HepG2 (cell line): ENCODE measurements around the gene MUC13. TPM values are rescaled to one million over a fixed set of nuclear protein-coding genes. Genes with fewer than 3 reads are reported as not detected.

Experiments used
- ATAC-seq: fragments of 200-7000 bp; cut with Tn5 transposase; 3 replicates; pipeline ENCODE4 v1.9.1; 2020; ENCODE audit warnings: mild to moderate bottlenecking, moderate library complexity
- BruUV-seq: library from RNA; stranded (reverse); fragments of 400-500 nt; replicated peaks from 2 replicates; lab custom pipeline; 2021; lab: Mats Ljungman, UMichigan
- CTCF ChIA-PET: fragments of 300-600 bp; formaldehyde crosslinking; extraction: SDS; loops from one replicate; lab custom pipeline; 2021; ENCODE audit warnings: low total read pairs, inconsistent platforms, low intra/inter-chr PET ratio; lab: Yijun Ruan, JAX
- POLR2A ChIA-PET: fragments of 350-600 bp; sonication (Branson Sonifier 250); formaldehyde crosslinking; loops from one replicate; lab custom pipeline; 2020; ENCODE audit warnings: antibody characterized with exemption, inconsistent platforms; lab: Yijun Ruan, JAX
- DNase-seq: peaks from one replicate; pipeline ENCODE4 v3.0.0-alpha.2; 2015; ENCODE audit warnings: low spot score
- FAIRE-seq: peaks from 3 replicates; lab custom pipeline; 2011; peaks lifted over from hg19 to GRCh38; lab: Jason Lieb, UNC
- H2AFZ ChIP-seq: one replicate; pipeline ENCODE4 v1.6.1; 2011; ENCODE audit warnings: low read length, inconsistent platforms
- H3K27ac ChIP-seq: fragments of 300-600 bp; 3 replicates; pipeline ENCODE4 v1.8.0; 2011; ENCODE audit warnings: mixed run types, mild to moderate bottlenecking, mixed read lengths, low read length, inconsistent platforms; ENCODE audit not compliant: insufficient read depth; ENCODE audit errors: extremely low read length
- H3K27me3 ChIP-seq, 2 experiments: fragments of 200-600 bp in 1 of 2; 2 replicates in 1 of 2; 3 replicates in 1 of 2; pipeline versions ENCODE4 v1.6.0 to v1.8.0; 2011; ENCODE audit warnings: low read length in 2 of 2, mild to moderate bottlenecking in 2 of 2, moderate library complexity in 2 of 2, inconsistent platforms in 1 of 2; ENCODE audit not compliant: insufficient read depth in 2 of 2, control insufficient read depth in 1 of 2
- H3K36me3 ChIP-seq, 2 experiments: fragments of 200-600 bp in 1 of 2; replicated peaks in 1 of 2; 2 replicates in 1 of 2; 3 replicates in 1 of 2; pipeline versions ENCODE4 v1.5.1 to v1.8.0; 2011; ENCODE audit warnings: low read length in 2 of 2, inconsistent platforms in 1 of 2; ENCODE audit not compliant: insufficient read depth in 2 of 2, control insufficient read depth in 1 of 2
- H3K4me1 ChIP-seq: 2 replicates; pipeline ENCODE4 v1.5.1; 2012; ENCODE audit warnings: low read length, inconsistent platforms; ENCODE audit not compliant: insufficient read depth
- H3K4me2 ChIP-seq: 2 replicates; pipeline ENCODE4 v1.6.0; 2011; ENCODE audit warnings: low read depth, low read length, inconsistent platforms
- H3K4me3 ChIP-seq, 3 experiments: fragments of 200-600 bp in 1 of 3; sonication (generic), shearing (Covaris generic) in 1 of 3; replicated peaks in 1 of 3; 2 replicates each; pipeline ENCODE4 v1.5.1; 2011 to 2016; ENCODE audit warnings: low read length in 3 of 3, inconsistent platforms in 2 of 3, low read depth in 2 of 3, mild to moderate bottlenecking in 2 of 3, control low read depth in 1 of 3, mixed read lengths in 1 of 3; ENCODE audit not compliant: insufficient read depth in 1 of 3
- H3K79me2 ChIP-seq: one replicate; pipeline ENCODE4 v1.6.1; 2011; ENCODE audit warnings: low read length, inconsistent platforms; ENCODE audit not compliant: insufficient read depth
- H3K9ac ChIP-seq: 2 replicates; pipeline ENCODE4 v1.6.0; 2011; ENCODE audit warnings: mild to moderate bottlenecking, low read depth, low read length, inconsistent platforms; ENCODE audit not compliant: insufficient read depth
- H3K9me3 ChIP-seq: 2 replicates; pipeline ENCODE4 v1.5.1; 2012; ENCODE audit warnings: mild to moderate bottlenecking, low read length
- H4K20me1 ChIP-seq: 2 replicates; pipeline ENCODE4 v1.6.0; 2011; ENCODE audit warnings: inconsistent platforms, mild to moderate bottlenecking, low read length, moderate library complexity; ENCODE audit not compliant: insufficient read depth
- ARID2 ChIP-seq: sonication (generic); formaldehyde crosslinking; IDR thresholded peaks from 2 replicates; pipeline ENCODE4 v1.8.1; 2022; ENCODE audit warnings: mild to moderate bottlenecking, missing genetic modification reagents, borderline replicate concordance
- FIP1L1 ChIP-seq: fragments of 200-400 bp; formaldehyde crosslinking; IDR thresholded peaks from 2 replicates; pipeline ENCODE4 v1.6.1; 2018; ENCODE audit warnings: low read depth, mild to moderate bottlenecking, low read length, moderate library complexity, borderline replicate concordance; ENCODE audit not compliant: insufficient read depth
- HDAC6 ChIP-seq: fragments of 200-600 bp; sonication (generic); IDR thresholded peaks from 2 replicates; pipeline ENCODE4 v1.7.0; 2017; ENCODE audit warnings: mild to moderate bottlenecking, antibody characterized with exemption, low read length, low read depth
- IKZF1 ChIP-seq: fragments of 450-650 bp; IDR thresholded peaks from 2 replicates; pipeline ENCODE4 v1.7.1; 2016
- KAT8 ChIP-seq: IDR thresholded peaks from 2 replicates; pipeline ENCODE4 v1.6.1; 2016; ENCODE audit warnings: missing genetic modification reagents, missing compliant biosample characterization
- MXD3 ChIP-seq: IDR thresholded peaks from 2 replicates; pipeline ENCODE4 v1.6.1; 2016; ENCODE audit warnings: mild to moderate bottlenecking, missing biosample characterization, missing genetic modification reagents
- PAXIP1 ChIP-seq: sonication (generic); formaldehyde crosslinking; conservative IDR thresholded peaks from 2 replicates; pipeline ENCODE4 v1.4.0; 2020; ENCODE audit warnings: mild to moderate bottlenecking, missing genetic modification reagents, moderate library complexity
- SMAD1 ChIP-seq: sonication (generic); formaldehyde crosslinking; IDR thresholded peaks from 2 replicates; pipeline ENCODE4 v1.4.0; 2020; ENCODE audit warnings: missing genetic modification reagents, low read depth, mild to moderate bottlenecking, borderline replicate concordance
- THAP8 ChIP-seq: sonication (generic); formaldehyde crosslinking; IDR thresholded peaks from 2 replicates; pipeline ENCODE4 v1.5.1; 2020; ENCODE audit warnings: missing genetic modification reagents, mild to moderate bottlenecking, borderline replicate concordance
- XBP1 ChIP-seq: sonication (generic); formaldehyde crosslinking; IDR thresholded peaks from 2 replicates; pipeline ENCODE4 v1.5.0; 2020; ENCODE audit warnings: missing genetic modification reagents
- ZFX ChIP-seq: sonication (generic); formaldehyde crosslinking; IDR thresholded peaks from 2 replicates; pipeline ENCODE4 v1.4.0; 2020; ENCODE audit warnings: mild to moderate bottlenecking, low read depth, missing genetic modification reagents, moderate library complexity
- ZNF101 ChIP-seq: sonication (generic); formaldehyde crosslinking; IDR thresholded peaks from 2 replicates; pipeline ENCODE4 v1.4.0; 2020; ENCODE audit warnings: mild to moderate bottlenecking, low read depth, missing genetic modification reagents, borderline replicate concordance
- ZNF18 ChIP-seq: sonication (generic); formaldehyde crosslinking; IDR thresholded peaks from 2 replicates; pipeline ENCODE4 v1.8.0; 2022; ENCODE audit warnings: mild to moderate bottlenecking, missing genetic modification reagents; ENCODE audit not compliant: insufficient replicate concordance
- ZNF317 ChIP-seq: sonication (generic); formaldehyde crosslinking; IDR thresholded peaks from 2 replicates; pipeline ENCODE4 v1.5.0; 2020; ENCODE audit warnings: mild to moderate bottlenecking, missing genetic modification reagents
- ZNF530 ChIP-seq: sonication (generic); formaldehyde crosslinking; IDR thresholded peaks from 2 replicates; pipeline ENCODE4 v1.5.0; 2020; ENCODE audit warnings: low read depth, mild to moderate bottlenecking, missing genetic modification reagents
- ZNF562 ChIP-seq: sonication (generic); formaldehyde crosslinking; IDR thresholded peaks from 2 replicates; pipeline ENCODE4 v1.8.0; 2022; ENCODE audit warnings: missing genetic modification reagents, borderline replicate concordance
- ZSCAN22 ChIP-seq: sonication (generic); formaldehyde crosslinking; IDR thresholded peaks from 2 replicates; pipeline ENCODE4 v1.4.0; 2020; ENCODE audit warnings: mild to moderate bottlenecking, missing genetic modification reagents
- WGBS: methylation state at CpG from one replicate; pipeline ENCODE4 v1.1.6; 2017; ENCODE audit warnings: low lambda C conversion rate; 5-methylcytosine and 5-hydroxymethylcytosine counted together
- in situ Hi-C: cut with HindIII; loops from 2 replicates; pipeline ENCODE4 v1.10.0; 2017; ENCODE audit warnings: low pct_unique_long_range_greater_than_20kb; ENCODE audit not compliant: extremely low pct_ligation_motif_present
- intact Hi-C: fragments of 100-400 bp; cut with micrococcal nuclease; formaldehyde crosslinking; loops from one replicate; pipeline ENCODE4 v1.10.0; 2022; ENCODE audit not compliant: unreplicated experiment
- polyA plus RNA-seq, 8 experiments: library from polyadenylated mRNA; depleted of rRNA in 3 of 8; stranded (reverse) in 7 of 8; unstranded in 1 of 8; fragments of >200 nt; fragmentation: Illumina TruSeq in 4 of 8; extraction: Trizol in 4 of 8; gene quantifications; 2 replicates each; pipeline versions ENCODE4 v1.2.1 to v1.2.3, GENCODE V29; 2011 to 2016; ENCODE audit warnings: low read depth in 4 of 8, missing spikeins in 1 of 8, mixed read lengths in 1 of 8; ENCODE audit not compliant: insufficient read depth in 1 of 8
- total RNA-seq, 5 experiments: library from RNA; depleted of rRNA; stranded (reverse); fragments of >200 nt; fragmentation: Illumina TruSeq; extraction: Trizol; gene quantifications; 2 replicates each; pipeline ENCODE4 v1.2.3, GENCODE V29; 2016; ENCODE audit warnings: low read depth in 1 of 5

Gene MUC13
- total and polyA plus RNA-seq, 2 of the 13 experiments (the other 11 are each of a cell fraction or from before 2014, with no cell fraction given) = 0.04 to 1.2 TPM

- no peak for TF ChIP-seq ZNF18 (CRISPR knock-in tag)
- no peak for TF ChIP-seq ZNF101 (CRISPR knock-in tag)
- TF ChIP-seq MXD3 (CRISPR knock-in tag) = no peak
- TF ChIP-seq ZNF530 (CRISPR knock-in tag) = no peak
These were observed 17.6 kb downstream of the MUC13 start (continued) for GRCh38 chr3:124916837-124917409.

- WGBS = 80% methylated on average over 2 of the region's 3 CpGs
- ChIA-PET CTCF (no interaction called here), POLR2A (no interaction called here)
- ATAC-seq (no peak), FAIRE-seq (no peak), DNase-seq (no peak)
- H3K4me1 ChIP-seq = peaks cover 6% of the 10 kb centered on the region
- no peaks in the 10 kb centered on the region for H3K79me2 ChIP-seq
- H3K36me3 ChIP-seq = no peaks in the 10 kb centered on the region
- H3K4me2 ChIP-seq = no peak overlapping the region
- H3K4me3 ChIP-seq = no peak overlapping the region
- H4K20me1 ChIP-seq = no peaks in the 10 kb centered on the region
- in situ Hi-C loops (no loop called here), intact Hi-C loops (no loop called here)
- H3K9me3 ChIP-seq = no peaks in the 10 kb centered on the region
- peaks cover 0 to 7% of the 10 kb centered on the region in 2 experiments; a peak in 2 of 5 replicates for H3K27me3 ChIP-seq
- no TSS peak for BruUV-seq
- no peak overlapping the region for H3K27ac ChIP-seq
- H3K9ac ChIP-seq = no peak overlapping the region
- H2AFZ ChIP-seq = no peak overlapping the region
- no peak for TF ChIP-seq ZSCAN22 (CRISPR knock-in tag)
- no peak for TF ChIP-seq PAXIP1 (CRISPR knock-in tag)
- TF ChIP-seq ZNF317 (CRISPR knock-in tag) = no peak
- TF ChIP-seq KAT8 (CRISPR knock-in tag) = no peak
- TF ChIP-seq IKZF1 = no peak
- TF ChIP-seq HDAC6 = no peak
- no peak for TF ChIP-seq ARID2 (CRISPR knock-in tag)
- TF ChIP-seq THAP8 = no peak
- no peak for TF ChIP-seq SMAD1 (CRISPR knock-in tag)
- no peak for TF ChIP-seq ZNF562 (CRISPR knock-in tag)
- no peak for TF ChIP-seq XBP1
- no peak for TF ChIP-seq FIP1L1
- TF ChIP-seq ZFX = no peak
These were observed 19.3 kb downstream of the MUC13 start for GRCh38 chr3:124915254-124915653.
